Loucy (cell line): Measurements from ENCODE around the gene GFM1.

ENCODE experiments used
- H2AFZ ChIP-seq: fragments of 200-600 bp; sonication (generic); 2 replicates; pipeline ENCODE4 v1.6.0; 2016; ENCODE audit warnings: antibody characterized with exemption, mild to moderate bottlenecking, low read length, moderate library complexity
- H3F3A ChIP-seq: fragments of 200-600 bp; 2 replicates; pipeline ENCODE4 v1.6.0; 2016; ENCODE audit warnings: antibody characterized with exemption, low read depth, mild to moderate bottlenecking
- H3K27me3 ChIP-seq: fragments of 200-600 bp; sonication (generic); 2 replicates; pipeline ENCODE4 v1.6.1; 2014; ENCODE audit warnings: low read length, mild to moderate bottlenecking; ENCODE audit not compliant: insufficient read depth, poor library complexity, severe bottlenecking
- H3K36me3 ChIP-seq: fragments of 200-600 bp; sonication (generic); 2 replicates; pipeline ENCODE4 v1.6.1; 2016; ENCODE audit warnings: low read length; ENCODE audit not compliant: insufficient read depth
- H3K4me1 ChIP-seq: fragments of 200-600 bp; sonication (generic); 2 replicates; pipeline ENCODE4 v1.5.1; 2014; ENCODE audit warnings: low read length, mild to moderate bottlenecking; ENCODE audit not compliant: insufficient read depth, poor library complexity, severe bottlenecking
- H3K4me2 ChIP-seq: fragments of 200-600 bp; sonication (generic); 2 replicates; pipeline ENCODE4 v1.6.0; 2014; ENCODE audit warnings: antibody characterized with exemption, low read length, low read depth, mild to moderate bottlenecking; ENCODE audit not compliant: poor library complexity, severe bottlenecking
- H3K4me3 ChIP-seq: fragments of 200-600 bp; sonication (generic); 2 replicates; pipeline ENCODE4 v1.5.1; 2014; ENCODE audit warnings: low read length, mild to moderate bottlenecking, mixed read lengths; ENCODE audit not compliant: poor library complexity, severe bottlenecking
- H3K79me2 ChIP-seq: fragments of 200-600 bp; sonication (generic); 2 replicates; pipeline ENCODE4 v1.6.1; 2014; ENCODE audit warnings: low read length; ENCODE audit not compliant: insufficient read depth
- H3K9ac ChIP-seq: fragments of 200-600 bp; sonication (generic); 2 replicates; pipeline ENCODE4 v1.6.0; 2014; ENCODE audit warnings: mild to moderate bottlenecking, low read depth, low read length, moderate library complexity; ENCODE audit not compliant: poor library complexity, severe bottlenecking
- H3K9me2 ChIP-seq: fragments of 200-600 bp; sonication (generic); replicated peaks from 2 replicates; pipeline ENCODE4 v1.6.1; 2016; ENCODE audit warnings: low read depth, low read length, mixed read lengths
- H3K9me3 ChIP-seq: fragments of 200-600 bp; sonication (generic); 2 replicates; pipeline ENCODE4 v1.6.1; 2014; ENCODE audit warnings: mild to moderate bottlenecking, antibody characterized with exemption, low read length, low read depth; ENCODE audit not compliant: insufficient read depth
- H4K20me1 ChIP-seq: fragments of 200-600 bp; sonication (generic); 2 replicates; pipeline ENCODE4 v1.6.0; 2014; ENCODE audit warnings: antibody characterized with exemption, low read length, mild to moderate bottlenecking; ENCODE audit not compliant: insufficient read depth, poor library complexity, severe bottlenecking
- CTCF ChIP-seq: fragments of 200-600 bp; sonication (generic); conservative IDR thresholded peaks from 2 replicates; pipeline ENCODE4 v1.5.1; 2014; ENCODE audit warnings: mild to moderate bottlenecking, antibody characterized with exemption, low read length
- EZH2phosphoT487 ChIP-seq: fragments of 200-600 bp; IDR thresholded peaks from 2 replicates; pipeline ENCODE4 v1.6.1; 2018; ENCODE audit warnings: antibody characterized with exemption, mild to moderate bottlenecking, moderate library complexity, borderline replicate concordance

Gene GFM1

GRCh38 chr3:158737410-158737809 lies 93.1 kb downstream of the GFM1 start:
- H3K9me3 ChIP-seq, result no peaks in the 10 kb centered on the region
- no peaks in the 10 kb centered on the region for H3K27me3 ChIP-seq
- no peaks in the 10 kb centered on the region for H3K4me1 ChIP-seq
- no peak overlapping the region for H3K4me2 ChIP-seq
- no peak overlapping the region for H3K9ac ChIP-seq
- H4K20me1 ChIP-seq, result no peaks in the 10 kb centered on the region
- H3K9me2 ChIP-seq, result no peaks in the 10 kb centered on the region
- TF ChIP-seq EZH2phosphoT487 (no peak), CTCF (no peak)
- no peaks in the 10 kb centered on the region for H3F3A ChIP-seq
- no peak overlapping the region for H3K4me3 ChIP-seq
- no peak overlapping the region for H2AFZ ChIP-seq
- no peaks in the 10 kb centered on the region for H3K36me3 ChIP-seq
- no peaks in the 10 kb centered on the region for H3K79me2 ChIP-seq

GRCh38 chr3:158737976-158738615 lies 93.8 kb downstream of the GFM1 start:
- Histone ChIP-seq H4K20me1 (no peaks in the 10 kb centered on the region), H2AFZ (no peak overlapping the region), H3K27me3 (no peaks in the 10 kb centered on the region), H3K9me2 (no peaks in the 10 kb centered on the region), H3F3A (no peaks in the 10 kb centered on the region), H3K4me2 (no peak overlapping the region), H3K36me3 (no peaks in the 10 kb centered on the region), H3K9me3 (no peaks in the 10 kb centered on the region), H3K4me1 (no peaks in the 10 kb centered on the region), H3K9ac (no peak overlapping the region), H3K4me3 (no peak overlapping the region), H3K79me2 (no peaks in the 10 kb centered on the region)
- no peak for TF ChIP-seq EZH2phosphoT487
- no peak for TF ChIP-seq CTCF

GRCh38 chr3:158738653-158739052 lies 94.3 kb downstream of the GFM1 start:
- Histone ChIP-seq H3K4me2 (no peak overlapping the region), H3K79me2 (no peaks in the 10 kb centered on the region), H2AFZ (no peak overlapping the region), H3K27me3 (no peaks in the 10 kb centered on the region), H3K4me3 (no peak overlapping the region), H4K20me1 (no peaks in the 10 kb centered on the region), H3K9ac (no peak overlapping the region), H3K4me1 (no peaks in the 10 kb centered on the region), H3K36me3 (no peaks in the 10 kb centered on the region), H3K9me3 (no peaks in the 10 kb centered on the region), H3F3A (no peaks in the 10 kb centered on the region), H3K9me2 (no peaks in the 10 kb centered on the region)
- TF ChIP-seq EZH2phosphoT487 (no peak), CTCF (no peak)
